HG02938 (cell line): Measurements from ENCODE around the gene NPBWR2.
"Not testable (repeated sequence)": the region's sequence is repeated elsewhere in the genome, so short reads cannot be mapped to it uniquely, and the experiment has no call there.

ENCODE experiments used
- ATAC-seq: cut with Tn5 transposase; IDR thresholded peaks from one replicate; pipeline ENCODE4 v1.9.1; 2021; ENCODE audit warnings: mild to moderate bottlenecking, moderate library complexity; ENCODE audit not compliant: unreplicated experiment

NPBWR2 gene

DNA sequence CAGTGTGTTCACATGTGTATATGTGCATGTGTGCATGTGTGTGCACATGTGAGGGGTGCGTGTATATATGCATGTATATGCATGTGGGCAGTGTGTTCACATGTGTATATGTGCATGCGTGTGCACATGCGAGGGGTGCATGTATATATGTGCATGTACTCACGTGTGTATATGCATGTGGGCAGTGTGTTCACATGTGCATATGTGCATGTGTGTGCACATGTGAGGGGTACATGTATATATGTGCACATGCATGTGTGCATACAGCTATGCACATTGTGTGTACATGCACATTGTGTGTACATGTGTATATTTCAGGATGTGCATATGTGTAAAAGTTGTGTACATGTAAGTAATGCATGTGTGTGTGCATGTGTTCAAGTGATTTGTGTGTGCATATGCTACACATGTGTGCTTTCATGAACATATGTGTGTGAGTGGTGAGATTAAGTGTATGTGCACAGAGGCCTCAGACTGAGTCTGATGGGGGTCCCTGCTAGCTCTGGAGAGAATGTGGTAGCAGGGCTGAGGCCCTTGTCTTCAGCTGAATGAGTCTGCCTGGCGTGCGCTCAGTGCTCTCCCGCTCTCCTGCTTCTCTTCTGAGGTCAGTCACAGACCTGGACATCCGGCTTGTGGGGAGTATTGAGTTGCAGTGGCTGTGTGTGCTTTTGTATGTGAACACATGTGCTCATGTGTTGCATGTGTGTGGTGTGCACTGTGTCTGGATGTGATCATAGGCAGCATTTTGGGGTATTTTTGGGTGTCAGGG lies 37.0 kb upstream of the NPBWR2 start:
- ATAC-seq, result no peak

DNA sequence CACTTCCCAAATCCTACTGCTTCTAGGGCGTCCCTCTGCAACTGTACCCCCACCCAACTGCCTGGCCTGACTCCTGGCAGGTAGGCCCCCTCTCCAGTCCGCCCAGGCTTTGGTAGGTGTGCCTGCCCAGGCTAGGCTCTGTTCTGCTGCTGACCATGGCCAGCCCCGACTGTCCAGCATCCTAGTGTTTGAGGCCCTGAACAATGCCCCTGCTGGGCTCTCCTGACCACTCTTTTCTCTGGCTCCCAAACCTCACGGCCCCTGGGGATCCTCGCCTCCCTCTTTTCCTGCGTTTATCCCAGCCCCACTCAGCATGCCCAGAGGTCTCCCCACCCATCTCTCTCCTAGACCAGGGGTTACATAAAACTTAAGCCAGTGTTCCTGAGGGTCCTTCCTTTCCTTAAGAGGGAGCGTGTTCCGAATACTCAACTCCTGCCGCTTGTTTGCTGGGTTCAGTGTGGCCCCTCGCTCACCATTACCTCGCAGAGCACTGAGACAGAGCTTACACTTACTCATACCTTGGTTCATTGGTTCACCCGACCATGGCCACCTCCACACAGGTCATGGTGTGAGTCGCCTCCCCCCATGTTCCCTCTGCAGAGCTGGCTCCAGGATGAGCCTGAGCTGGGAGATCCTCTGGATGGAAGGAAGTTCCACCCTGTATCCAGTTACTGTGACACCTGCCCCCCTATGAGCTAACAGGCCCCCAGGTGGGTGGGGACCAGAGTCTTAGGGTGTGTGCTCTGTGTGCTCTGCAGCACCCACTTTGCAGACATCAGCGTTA lies 35.8 kb upstream of the NPBWR2 start:
- ATAC-seq, result no peak

DNA sequence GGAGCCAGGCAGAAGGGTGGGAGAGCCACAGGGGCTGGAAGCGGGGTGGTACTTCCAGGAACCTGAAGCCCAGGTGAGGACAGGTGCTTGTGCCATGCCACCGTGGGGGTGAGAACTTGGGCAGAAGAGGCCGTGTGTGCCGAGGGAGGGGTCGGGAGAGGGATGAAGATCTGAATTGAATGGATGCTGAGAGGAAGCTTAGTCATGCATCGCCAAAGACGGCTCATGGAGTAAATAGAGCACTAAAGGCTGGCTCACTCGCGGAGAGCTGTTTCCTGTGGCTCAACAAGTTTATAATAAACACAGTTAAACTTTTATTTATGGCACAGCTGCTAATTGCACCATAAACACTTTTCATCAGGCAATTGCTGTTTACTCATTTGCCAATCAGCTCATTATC lies 35.2 kb upstream of the NPBWR2 start:
- no peak for ATAC-seq

DNA sequence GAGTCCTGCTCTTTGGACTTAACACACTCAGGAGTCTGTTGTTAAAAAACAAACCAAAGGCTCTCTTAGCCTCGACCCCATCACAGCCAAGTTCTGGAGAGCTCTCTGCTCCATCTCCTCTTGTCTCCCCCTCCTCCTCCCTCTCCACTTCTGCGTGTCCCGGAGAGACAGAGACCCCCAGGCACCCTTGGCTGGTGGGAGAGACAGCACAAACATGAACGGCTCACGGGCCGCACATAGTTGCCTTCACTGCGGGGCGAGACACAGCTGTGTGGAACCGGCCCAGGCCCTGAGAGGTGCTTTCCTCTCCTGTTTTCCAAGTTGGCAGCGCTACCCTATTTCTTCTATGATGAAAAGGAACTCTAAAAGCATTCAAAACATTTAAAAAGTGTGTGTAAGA lies 33.6 kb upstream of the NPBWR2 start:
- no peak for ATAC-seq

DNA sequence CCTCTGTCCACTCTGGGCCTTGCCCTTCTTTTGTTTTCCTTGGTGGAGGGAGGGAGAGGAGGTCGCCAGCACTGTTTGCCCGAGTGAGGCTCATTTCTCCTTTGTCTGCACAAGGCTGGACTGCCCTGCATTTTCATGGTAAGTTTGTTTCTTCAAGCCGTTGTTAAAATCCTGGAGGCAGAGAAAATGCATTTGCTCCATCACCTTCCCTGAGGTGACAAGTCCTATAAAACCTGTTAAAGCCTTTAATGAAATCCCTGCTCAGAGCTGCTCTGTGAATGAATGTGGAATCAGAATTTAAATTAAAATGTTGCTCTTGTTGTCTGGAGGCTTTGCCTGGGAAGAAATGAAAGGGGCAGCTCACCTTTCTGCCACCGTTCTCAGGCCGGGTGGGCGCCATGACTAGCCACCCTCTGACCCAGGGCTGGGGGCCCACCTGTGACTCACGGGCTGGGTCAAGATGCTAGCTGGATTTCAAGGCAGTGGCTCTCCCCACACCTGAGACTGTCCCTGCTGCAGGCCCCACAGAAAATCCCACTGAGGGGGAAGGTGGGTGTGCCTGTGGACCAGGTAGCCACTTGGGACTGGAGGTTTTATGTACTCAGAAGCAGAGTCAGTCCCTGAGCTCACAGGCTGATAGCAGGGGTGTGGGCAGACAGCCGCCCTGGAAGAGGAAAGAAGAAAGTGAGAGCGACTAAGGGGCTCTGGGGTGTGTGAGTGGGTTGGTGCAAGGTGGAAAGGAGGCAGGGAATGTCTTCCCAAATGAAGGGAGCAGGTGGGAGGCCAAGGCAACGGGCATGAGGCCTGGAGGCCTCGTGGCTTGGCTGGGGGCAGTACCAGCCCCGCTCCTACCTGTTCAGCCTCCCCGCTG lies 32.9 kb upstream of the NPBWR2 start:
- ATAC-seq, result no peak

DNA sequence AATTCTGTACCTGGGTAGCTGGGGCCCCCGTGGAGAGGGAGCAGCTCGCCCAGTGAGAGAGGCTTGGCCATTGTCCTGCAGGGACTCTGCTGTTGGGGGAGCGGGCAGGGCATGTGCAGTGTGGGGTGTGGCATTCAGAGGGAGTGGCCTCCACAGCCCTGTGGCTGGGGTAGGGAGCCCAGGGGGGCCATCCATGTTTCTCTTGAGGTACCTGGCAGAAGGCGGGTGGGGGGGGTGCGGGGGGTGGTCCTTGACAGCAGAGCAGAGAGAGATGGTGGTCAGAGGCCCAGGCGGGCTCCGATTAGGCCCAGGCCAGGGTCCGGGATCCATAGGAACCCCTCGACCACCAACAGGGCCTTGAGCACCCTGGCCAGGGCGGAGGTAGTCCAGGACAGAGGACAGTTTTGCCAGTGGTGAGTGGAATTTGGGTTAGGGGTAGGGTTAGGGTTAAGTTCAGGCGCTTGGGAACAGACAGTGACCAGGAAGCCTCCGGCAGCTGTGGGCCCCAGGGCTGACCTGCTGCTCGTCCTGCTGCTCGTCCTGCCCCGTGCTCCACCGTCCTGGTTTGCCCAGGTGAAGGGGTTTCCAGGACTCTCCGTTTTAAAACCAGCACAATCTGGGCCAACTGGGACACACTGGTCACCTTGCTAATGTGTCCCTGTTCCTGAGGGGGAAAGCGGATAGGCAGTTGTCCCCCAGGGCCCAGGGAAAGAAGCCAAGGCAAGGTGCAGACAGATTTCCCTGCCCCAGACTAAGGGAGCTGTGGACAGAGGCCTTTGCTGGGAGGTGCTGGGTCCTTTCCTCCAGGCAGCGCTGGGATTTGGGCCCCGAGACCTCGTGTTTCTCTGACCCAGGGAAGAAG lies 32.1 kb upstream of the NPBWR2 start:
- no peak for ATAC-seq

DNA sequence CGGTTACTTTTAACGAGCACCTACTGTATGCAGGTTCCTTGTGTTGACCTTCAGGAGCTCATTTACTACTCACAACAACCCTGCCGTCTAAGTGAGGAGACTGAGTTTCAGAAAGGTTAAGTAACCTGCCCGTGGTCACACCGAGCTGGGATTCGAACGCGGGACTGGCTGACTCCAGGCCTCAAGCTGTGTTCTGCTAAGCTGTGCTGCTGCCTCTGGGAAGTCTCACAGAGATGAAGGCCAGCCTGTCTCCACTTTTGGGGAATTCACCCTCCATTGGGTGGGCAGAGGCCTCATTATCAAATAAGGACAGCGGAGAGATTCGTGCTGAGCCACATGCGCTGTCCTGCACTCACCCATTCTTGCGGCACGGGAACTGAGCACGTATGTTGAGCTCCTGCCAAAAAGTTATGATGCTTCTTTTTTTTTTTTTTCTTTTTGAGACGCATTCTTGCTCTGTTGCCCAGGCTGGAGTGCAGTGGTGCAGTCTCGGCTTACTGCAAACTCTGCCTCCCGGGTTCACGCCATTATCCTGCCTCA lies 31.0 kb upstream of the NPBWR2 start:
- no peak for ATAC-seq

DNA sequence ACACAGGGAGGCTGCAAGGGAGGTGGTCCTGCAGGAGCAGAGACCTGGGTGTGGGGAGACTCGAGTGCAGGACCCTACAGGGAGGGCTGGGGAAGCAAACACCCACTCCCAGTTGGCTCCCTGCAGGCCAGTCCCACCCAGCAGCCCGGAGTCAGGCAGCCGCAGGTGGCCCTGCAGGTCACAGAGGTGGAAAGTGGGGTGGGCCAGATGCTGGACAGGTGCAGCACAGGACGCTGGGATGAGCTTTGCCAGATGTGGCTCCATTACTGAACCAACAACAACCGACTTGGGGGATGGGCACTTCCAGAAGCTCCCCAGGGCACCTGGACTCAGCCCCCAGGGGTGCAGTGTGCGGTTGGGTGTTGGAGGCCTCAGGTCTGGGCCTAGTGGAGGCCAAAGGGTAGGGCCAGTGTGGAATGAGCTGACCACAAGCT lies 30.2 kb upstream of the NPBWR2 start:
- no peak for ATAC-seq

DNA sequence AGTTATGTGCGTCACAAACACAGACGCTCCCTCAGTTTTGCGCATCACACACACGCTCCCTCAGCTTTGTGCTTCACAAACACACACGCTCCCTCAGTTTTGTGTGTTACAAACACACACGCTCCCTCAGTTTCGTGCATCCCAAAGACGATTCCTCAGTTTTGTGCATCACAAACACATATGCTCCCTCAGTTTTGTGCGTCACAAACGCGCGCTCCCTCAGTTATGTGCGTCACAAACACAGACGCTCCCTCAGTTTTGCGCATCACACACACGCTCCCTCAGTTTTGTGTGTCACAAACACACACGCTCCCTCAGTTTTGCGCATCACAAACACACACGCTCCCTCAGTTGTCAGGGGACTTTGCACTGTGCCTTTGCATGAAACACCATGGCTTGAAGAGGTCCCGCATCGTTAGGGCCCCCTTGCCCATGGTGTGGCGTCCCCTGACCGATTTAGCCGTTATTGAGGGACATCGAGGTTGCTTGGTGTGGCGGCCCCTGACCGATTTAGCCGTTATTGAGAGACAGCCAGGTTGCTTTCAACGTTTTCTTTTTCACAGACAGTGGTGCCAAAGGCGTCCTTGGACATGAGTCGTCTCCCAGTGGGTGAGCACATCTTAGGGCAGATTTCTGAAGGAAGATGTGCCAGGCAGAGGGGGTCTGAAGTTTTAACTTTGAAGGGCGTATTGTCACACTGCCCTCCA lies 28.8 kb upstream of the NPBWR2 start:
- no peak for ATAC-seq

DNA sequence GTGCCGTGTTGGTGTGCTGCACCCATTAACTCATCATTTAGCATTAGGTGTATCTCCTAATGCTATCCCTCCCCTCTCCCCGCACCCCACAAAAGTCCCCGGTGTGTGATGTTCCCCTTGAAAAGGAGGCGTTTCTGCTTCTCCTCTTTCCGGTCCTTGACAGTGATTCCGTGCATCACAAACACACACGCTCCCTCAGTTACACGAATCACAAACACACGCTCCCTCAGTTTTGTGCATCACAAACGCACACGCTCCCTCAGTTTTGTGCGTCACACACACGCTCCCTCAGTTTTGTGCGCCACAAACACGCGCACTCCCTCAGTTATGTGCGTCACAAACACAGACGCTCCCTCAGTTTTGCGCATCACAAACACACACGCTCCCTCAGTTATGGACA lies 27.4 kb upstream of the NPBWR2 start:
- not testable (repeated sequence) for ATAC-seq

DNA sequence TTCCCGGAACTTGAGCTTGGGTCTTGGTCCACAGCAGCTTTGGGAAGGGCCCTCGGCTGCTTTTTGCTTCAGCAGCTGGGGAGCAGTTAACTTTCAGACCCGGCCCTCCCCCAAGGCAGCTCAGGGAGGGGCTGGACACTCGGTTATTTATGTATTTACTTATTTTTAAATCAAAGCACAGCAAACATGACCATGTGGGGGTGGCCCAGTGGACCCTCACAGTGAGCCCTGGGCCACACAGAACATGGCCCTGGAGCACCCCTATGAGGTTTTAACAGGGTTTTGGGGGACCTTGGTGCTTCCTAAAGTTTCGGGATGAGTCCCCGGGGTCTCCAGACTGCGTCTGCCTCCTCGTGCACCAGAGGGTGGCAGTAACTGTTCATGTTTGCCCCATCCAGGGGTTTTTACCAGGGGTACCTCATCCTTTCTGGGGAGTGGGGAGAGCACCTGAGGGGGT lies 26.6 kb upstream of the NPBWR2 start:
- ATAC-seq, result no peak

DNA sequence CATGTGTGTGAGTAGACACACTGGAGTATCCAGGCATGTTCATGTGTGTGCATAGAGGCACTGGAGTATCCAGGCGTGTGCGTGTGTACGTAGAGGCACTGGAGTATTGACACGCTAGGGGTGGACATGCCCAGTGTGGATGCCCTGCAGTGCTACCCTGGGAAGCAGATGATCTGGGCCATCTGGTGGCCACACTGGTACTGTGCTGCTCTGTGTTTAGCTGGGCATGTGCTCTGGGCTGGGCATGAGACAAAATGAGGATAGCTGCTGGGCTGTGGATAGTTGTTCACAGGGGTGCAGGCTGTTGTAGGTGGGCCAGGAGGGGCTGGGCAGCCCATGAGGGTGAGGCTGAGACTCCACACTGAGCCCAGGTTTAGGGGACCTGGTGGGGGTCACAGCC lies 24.0 kb upstream of the NPBWR2 start:
- ATAC-seq, result no peak

DNA sequence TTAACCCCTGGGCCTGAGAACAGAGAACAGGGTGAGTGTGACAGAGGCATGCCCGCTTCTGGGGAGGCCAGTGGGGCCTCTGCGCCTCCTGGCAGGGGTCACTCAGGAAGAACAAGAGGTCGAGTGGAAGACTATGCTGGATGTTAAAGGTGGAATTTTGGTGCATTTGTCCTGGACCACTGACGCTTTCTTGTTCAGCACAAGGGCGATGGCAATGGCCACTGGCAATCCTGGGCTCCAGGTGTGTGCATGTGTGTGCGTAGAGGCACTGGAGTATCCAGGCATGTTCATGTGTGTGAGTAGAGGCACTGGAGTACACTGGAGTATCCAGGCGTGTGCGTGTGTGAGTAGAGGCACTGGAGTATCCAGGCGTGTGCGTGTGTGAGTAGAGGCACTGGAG lies 23.5 kb upstream of the NPBWR2 start:
- ATAC-seq, result no peak

DNA sequence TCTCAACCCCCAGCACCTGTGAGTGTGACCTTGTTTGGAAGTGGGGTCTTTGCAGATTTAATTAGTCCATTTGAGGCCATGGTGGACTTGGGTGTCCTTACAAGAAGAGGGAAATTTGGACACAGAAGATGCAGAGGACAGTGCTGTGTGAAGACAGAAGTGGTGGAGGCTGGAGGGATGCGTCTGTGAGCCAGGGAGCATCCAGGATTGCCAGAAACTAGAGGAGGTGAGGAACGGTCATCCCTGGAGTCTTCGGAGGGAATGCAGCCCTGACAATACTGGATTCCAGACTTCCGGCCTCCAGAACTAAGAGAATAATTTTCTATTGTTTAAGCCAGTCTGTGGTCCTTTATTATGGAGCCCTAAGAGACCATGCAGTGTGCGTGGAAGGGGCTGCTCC lies 22.9 kb upstream of the NPBWR2 start:
- ATAC-seq, result no peak

DNA sequence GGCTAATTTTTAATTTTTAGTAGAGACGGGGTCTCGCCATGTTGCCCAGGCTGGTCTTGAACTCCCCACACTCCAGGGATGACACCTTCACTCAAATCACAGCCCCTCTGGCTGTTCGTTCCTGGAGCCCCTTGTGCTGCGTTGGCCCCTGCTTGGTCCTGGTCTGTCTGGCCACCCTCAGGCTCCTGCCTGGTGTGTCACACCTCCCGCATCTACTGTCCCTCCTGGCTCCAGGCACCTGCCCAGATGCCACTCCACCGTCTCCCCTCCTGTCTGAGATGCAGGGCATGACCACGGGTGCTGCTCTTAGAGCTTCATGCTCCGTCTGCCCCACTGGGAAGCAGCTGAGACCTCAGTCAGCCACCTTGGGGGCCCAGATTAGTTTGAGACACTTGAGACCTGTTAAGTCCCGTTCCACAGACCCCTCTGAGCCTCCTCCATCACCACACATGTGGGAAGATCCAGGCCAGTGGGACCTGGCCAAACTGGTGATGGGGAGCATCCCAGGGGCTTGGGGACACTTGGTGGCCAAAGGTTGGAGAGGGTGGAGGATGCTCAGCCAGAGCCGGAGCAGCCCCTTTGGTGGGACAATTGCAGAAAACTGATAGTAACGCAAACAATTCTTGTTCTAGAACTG lies 21.9 kb upstream of the NPBWR2 start:
- ATAC-seq, result no peak

DNA sequence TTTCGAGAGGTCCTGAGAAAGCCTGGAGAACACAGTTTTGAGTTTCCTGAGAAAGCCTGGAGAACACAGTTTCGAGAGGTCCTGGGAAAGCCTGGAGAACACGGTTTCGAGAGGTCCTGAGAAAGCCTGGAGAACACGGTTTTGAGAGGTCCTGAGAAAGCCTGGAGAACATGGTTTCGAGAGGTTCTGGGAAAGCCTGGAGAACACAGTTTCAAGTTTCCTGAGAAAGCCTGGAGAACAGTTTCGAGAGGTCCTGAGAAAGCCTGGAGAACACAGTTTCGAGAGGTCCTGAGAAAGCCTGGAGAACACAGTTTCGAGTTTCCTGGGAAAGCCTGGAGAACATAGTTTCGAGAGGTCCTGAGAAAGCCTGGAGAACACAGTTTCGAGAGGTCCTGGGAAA lies 16.2 kb upstream of the NPBWR2 start:
- ATAC-seq, result not testable (repeated sequence)

DNA sequence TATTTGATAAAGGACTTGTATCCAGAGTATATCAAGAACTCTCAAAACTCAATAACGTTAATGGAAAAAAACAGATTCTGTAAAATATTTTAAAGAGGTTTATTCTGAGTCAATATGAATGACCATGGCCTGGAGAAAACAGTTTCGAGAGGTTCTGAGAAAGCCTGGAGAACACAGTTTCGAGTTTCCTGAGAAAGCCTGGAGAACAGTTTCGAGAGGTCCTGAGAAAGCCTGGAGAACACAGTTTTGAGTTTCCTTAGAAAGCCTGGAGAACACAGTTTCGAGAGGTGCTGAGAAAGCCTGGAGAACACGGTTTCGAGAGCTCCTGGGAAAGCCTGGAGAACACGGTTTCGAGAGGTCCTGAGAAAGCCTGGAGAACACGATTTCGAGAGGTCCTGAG lies 15.6 kb upstream of the NPBWR2 start:
- ATAC-seq, result not testable (repeated sequence)

DNA sequence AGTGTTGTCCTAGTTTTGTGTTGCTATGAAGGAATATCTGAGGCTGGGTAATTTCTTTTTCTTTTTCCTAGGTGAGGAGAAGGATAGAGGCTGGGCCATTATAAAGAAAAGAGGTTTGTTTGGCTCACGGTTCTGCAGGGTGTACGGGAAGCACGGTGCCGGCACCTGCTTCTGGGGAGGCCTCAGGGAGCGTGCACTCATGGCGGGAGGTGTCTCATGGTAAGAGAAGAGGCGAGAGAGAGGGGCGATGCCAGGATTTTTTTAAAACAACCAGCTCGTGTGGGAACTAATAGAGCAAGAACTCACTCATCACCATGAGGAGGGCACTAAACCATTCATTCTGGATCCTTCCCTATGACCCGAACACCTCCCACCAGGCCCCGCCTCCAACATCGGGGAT lies 14.2 kb upstream of the NPBWR2 start:
- ATAC-seq, result no peak
